CD4-positive, CD25-positive, alpha-beta regulatory T cell (primary cell): ENCODE data around the gene TMEM221. TPM values are rescaled to one million over a fixed set of nuclear protein-coding genes. Genes with fewer than 3 reads are reported as not detected.
"Not testable (repeated sequence)": the region's sequence is repeated elsewhere in the genome, so short reads cannot be mapped to it uniquely, and the experiment has no call there.

Source experiments
- ATAC-seq, 2 donors: fragments of 150-1000 bp; cut with Tn5 transposase; one replicate each; pipeline ENCODE4 v1.10.0; 2021; ENCODE audit warnings: low read depth in 2 of 2, moderate number of reproducible peaks in 2 of 2, moderate library complexity in 1 of 2
- DNase-seq, 3 donors: peaks; one replicate each; pipeline versions ENCODE4 v3.0.0 to v3.0.0-alpha.2; 2012 to 2022; ENCODE audit warnings: mixed read lengths in 1 of 3
- H3K27ac ChIP-seq: one replicate; pipeline ENCODE4 v1.7.0; 2013; ENCODE audit warnings: mild to moderate bottlenecking, low read length; ENCODE audit not compliant: insufficient read depth, poor library complexity, severe bottlenecking
- H3K27me3 ChIP-seq: one replicate; pipeline ENCODE4 v1.7.0; 2013; ENCODE audit warnings: low read length; ENCODE audit not compliant: control insufficient read depth, insufficient read depth
- H3K36me3 ChIP-seq: one replicate; pipeline ENCODE4 v1.7.0; 2013; ENCODE audit warnings: mild to moderate bottlenecking, low read length, moderate library complexity; ENCODE audit not compliant: control insufficient read depth, insufficient read depth
- H3K4me1 ChIP-seq: 2 replicates; pipeline ENCODE4 v1.7.0; 2013; ENCODE audit warnings: mild to moderate bottlenecking, low read length; ENCODE audit not compliant: insufficient read depth, control insufficient read depth, poor library complexity, severe bottlenecking
- H3K4me3 ChIP-seq: one replicate; pipeline ENCODE4 v1.7.0; 2013; ENCODE audit warnings: low read depth, mild to moderate bottlenecking, low read length, moderate library complexity
- H3K9me3 ChIP-seq, 2 experiments: 1 replicate in 1 of 2; 2 replicates in 1 of 2; pipeline ENCODE4 v1.7.0; 2013; ENCODE audit warnings: low read length in 2 of 2, mild to moderate bottlenecking in 1 of 2, moderate library complexity in 1 of 2; ENCODE audit not compliant: control insufficient read depth in 2 of 2
- H3K27ac Mint-ChIP-seq, 3 donors: one replicate each; pipeline ENCODE4 v1.8.0; 2020 to 2022; ENCODE audit warnings: mild to moderate bottlenecking in 3 of 3, mixed read lengths in 3 of 3, moderate library complexity in 2 of 3
- H3K27me3 Mint-ChIP-seq: one replicate; pipeline ENCODE4 v1.8.0; 2022; ENCODE audit warnings: mild to moderate bottlenecking, mixed read lengths
- H3K36me3 Mint-ChIP-seq: one replicate; pipeline ENCODE4 v1.8.0; 2020; ENCODE audit warnings: mixed read lengths
- H3K4me1 Mint-ChIP-seq, 4 donors: one replicate each; pipeline ENCODE4 v1.8.0; 2020 to 2022; ENCODE audit warnings: mixed read lengths in 4 of 4, mild to moderate bottlenecking in 1 of 4
- H3K4me3 Mint-ChIP-seq, 4 donors: one replicate each; pipeline ENCODE4 v1.8.0; 2020 to 2022; ENCODE audit warnings: mild to moderate bottlenecking in 4 of 4, mixed read lengths in 4 of 4, moderate library complexity in 3 of 4
- H3K9me3 Mint-ChIP-seq, 7 donors: one replicate each; pipeline ENCODE4 v1.8.0; 2020 to 2022; ENCODE audit warnings: mixed read lengths in 7 of 7, mild to moderate bottlenecking in 3 of 7, moderate library complexity in 2 of 7
- polyA plus RNA-seq, 4 donors: library from polyadenylated mRNA; unstranded; fragments of 300-500 nt; fragmentation: Illumina TruSeq; gene quantifications; one replicate each; pipeline ENCODE4 v1.2.3, GENCODE V29; 2021
- total RNA-seq: library from RNA; stranded (reverse); gene quantifications from one replicate; pipeline ENCODE4 v1.2.3, GENCODE V29; 2022

The TMEM221 gene
- total and polyA plus RNA-seq, 5 donors from 2014 or later: 0.16 TPM; not detected in 4

DNA sequence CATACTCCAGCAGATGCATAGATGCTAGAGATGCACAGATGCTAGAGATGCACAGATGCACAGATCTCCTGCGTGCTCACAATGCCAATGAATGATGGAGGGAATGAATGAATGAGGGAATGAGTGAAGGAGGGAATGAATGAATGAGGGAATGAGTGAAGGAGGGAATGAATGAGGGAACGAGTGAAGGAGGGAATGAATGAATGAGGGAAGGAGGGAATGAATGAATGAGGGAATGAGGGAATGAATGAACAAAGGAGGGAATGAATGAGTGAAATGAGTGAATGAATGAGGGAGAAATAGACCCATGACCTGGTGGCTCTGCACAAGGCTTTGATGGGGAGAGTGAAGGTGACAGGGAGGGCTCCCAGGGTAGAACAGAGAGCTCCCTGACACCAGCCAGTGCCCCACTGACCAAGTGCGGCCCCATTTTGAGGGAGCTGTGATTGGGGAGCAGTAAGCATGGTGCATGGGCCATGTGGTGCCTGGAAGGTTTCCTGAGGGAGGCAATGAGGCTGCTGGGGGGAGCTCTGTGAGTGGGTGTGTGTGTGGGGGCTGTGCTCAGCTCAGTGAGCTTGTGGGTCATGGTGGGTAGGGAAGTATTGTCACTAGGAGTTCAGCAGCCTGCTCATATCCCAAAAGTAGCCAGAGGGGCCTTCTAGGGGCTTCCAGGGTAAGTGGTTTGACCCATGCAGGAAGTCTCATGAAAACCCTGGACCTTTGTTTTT, 34.6 kb upstream of the TMEM221 start:
- H3K27ac ChIP-seq: no peak overlapping the region
- no peaks in the 10 kb centered on the region for H3K36me3 Mint-ChIP-seq
- peaks cover 3% of the 10 kb centered on the region for H3K4me1 ChIP-seq
- peak overlapping the region in 1 of 3 donors; percentile 38 for H3K27ac Mint-ChIP-seq
- DNase-seq: no peak
- ATAC-seq: no peak
- no peaks in the 10 kb centered on the region for H3K36me3 ChIP-seq
- no peaks in the 10 kb centered on the region for H3K9me3 ChIP-seq
- H3K4me3 Mint-ChIP-seq: no peak overlapping the region
- peaks cover 0 to 4% (median 1%) of the 10 kb centered on the region in 4 donors for H3K4me1 Mint-ChIP-seq
- no peaks in the 10 kb centered on the region for H3K27me3 ChIP-seq
- H3K9me3 Mint-ChIP-seq: peaks cover 0 to 2% (median 0%) of the 10 kb centered on the region in 7 donors
- no peak overlapping the region for H3K4me3 ChIP-seq
- no peaks in the 10 kb centered on the region for H3K27me3 Mint-ChIP-seq

- H3K9me3 Mint-ChIP-seq: peaks cover 0 to 2% (median 0%) of the 10 kb centered on the region in 7 donors
- H3K36me3 ChIP-seq: no peaks in the 10 kb centered on the region
- no peaks in the 10 kb centered on the region for H3K36me3 Mint-ChIP-seq
- no peaks in the 10 kb centered on the region for H3K27me3 ChIP-seq
- H3K27ac ChIP-seq: no peak overlapping the region
- ATAC-seq (no peak), DNase-seq (no peak)
- no peak overlapping the region for H3K27ac Mint-ChIP-seq
- no peaks in the 10 kb centered on the region for H3K4me1 ChIP-seq
- H3K4me3 ChIP-seq: no peak overlapping the region
- H3K27me3 Mint-ChIP-seq: no peaks in the 10 kb centered on the region
- H3K4me3 Mint-ChIP-seq: no peak overlapping the region
- no peaks in the 10 kb centered on the region for H3K9me3 ChIP-seq
- H3K4me1 Mint-ChIP-seq: peaks cover 0 to 4% (median 0%) of the 10 kb centered on the region in 4 donors
These were observed 33.5 kb upstream of the TMEM221 start for GRCh38 chr19:17481986-17482385.

DNA sequence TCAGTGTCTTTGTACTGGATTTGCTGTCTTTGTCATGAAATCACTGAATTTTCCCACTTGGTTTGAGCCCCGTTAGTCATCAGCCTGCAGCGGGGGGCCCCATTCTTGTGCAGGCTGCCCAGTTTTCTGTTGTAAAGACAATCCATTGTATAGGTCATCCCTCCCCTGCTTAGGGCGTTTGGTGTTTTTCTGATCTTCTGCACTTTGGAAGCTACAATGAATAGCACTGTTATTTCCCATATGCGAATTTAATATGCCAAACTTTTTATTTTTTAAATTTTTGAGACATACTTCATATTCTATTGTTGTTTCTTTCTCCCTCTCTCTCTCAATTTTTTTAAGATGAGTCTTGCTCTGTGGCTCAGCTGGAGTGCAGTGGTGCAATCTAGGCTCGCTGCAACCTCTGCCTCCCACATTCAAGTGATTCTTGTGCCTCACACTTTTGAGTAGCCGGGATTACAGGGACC, 30.9 kb upstream of the TMEM221 start:
- H3K9me3 Mint-ChIP-seq: peaks cover 0 to 2% (median 0%) of the 10 kb centered on the region in 7 donors
- no peak overlapping the region for H3K27ac Mint-ChIP-seq

GRCh38 chr19:17475541-17476115, 27.2 kb upstream of the TMEM221 start:
- Mint-ChIP-seq H3K36me3 (no peaks in the 10 kb centered on the region), H3K9me3 (no peaks in the 10 kb centered on the region), H3K4me3 (no peak overlapping the region), H3K4me1 (peaks cover 2 to 11% (median 7%) of the 10 kb centered on the region in 4 donors), H3K27ac (no peak overlapping the region), H3K27me3 (no peaks in the 10 kb centered on the region)
- Histone ChIP-seq H3K27ac (no peak overlapping the region), H3K9me3 (no peaks in the 10 kb centered on the region), H3K36me3 (no peaks in the 10 kb centered on the region), H3K27me3 (no peaks in the 10 kb centered on the region), H3K4me1 (peaks cover 8% of the 10 kb centered on the region), H3K4me3 (no peak overlapping the region)
- ATAC-seq: no peak
- DNase-seq: no peak

More for the DNA sequence above, 30.9 kb upstream of the TMEM221 start:
- no peak overlapping the region for H3K4me3 Mint-ChIP-seq
- Histone ChIP-seq H3K36me3 (no peaks in the 10 kb centered on the region), H3K27ac (no peak overlapping the region), H3K4me3 (no peak overlapping the region), H3K9me3 (no peaks in the 10 kb centered on the region), H3K27me3 (no peaks in the 10 kb centered on the region), H3K4me1 (no peaks in the 10 kb centered on the region)
- ATAC-seq (no peak), DNase-seq (no peak)
- peaks cover 0 to 4% (median 0%) of the 10 kb centered on the region in 4 donors for H3K4me1 Mint-ChIP-seq
- H3K27me3 Mint-ChIP-seq: no peaks in the 10 kb centered on the region
- H3K36me3 Mint-ChIP-seq: no peaks in the 10 kb centered on the region

DNA sequence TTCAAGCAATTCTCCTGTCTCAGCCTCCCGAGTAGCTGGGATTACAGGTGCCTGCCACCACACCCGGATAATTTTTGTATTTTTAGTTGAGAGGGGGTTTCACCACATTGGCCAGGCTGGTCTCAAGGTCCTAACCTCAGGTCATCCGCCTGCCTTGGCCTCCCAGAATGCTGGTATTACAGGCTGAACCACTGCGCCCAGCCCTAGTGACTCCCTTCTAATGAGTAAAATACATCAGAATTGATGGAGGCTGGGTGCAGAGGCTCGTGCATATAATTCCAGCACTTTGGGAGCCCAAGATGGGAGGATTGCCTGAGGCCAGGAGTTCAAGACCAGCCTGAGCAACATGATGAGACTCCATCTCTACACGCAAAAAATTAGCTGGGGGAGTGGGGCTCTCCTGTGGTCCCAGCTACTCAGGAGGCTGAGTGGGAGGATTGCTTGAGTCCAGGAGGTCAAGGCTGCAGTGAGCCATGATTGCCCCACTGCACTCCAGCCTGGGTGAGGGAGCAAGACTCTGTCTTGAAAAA, 26.6 kb upstream of the TMEM221 start:
- not testable (repeated sequence) for H3K27me3 ChIP-seq, H3K36me3 ChIP-seq, ATAC-seq, H3K27me3 Mint-ChIP-seq, H3K9me3 Mint-ChIP-seq, H3K4me3 ChIP-seq, DNase-seq, H3K27ac Mint-ChIP-seq, H3K36me3 Mint-ChIP-seq, H3K27ac ChIP-seq, H3K9me3 ChIP-seq
- Mint-ChIP-seq H3K4me3 (peak overlapping the region in 1 of 4 donors; percentile 34), H3K4me1 (peaks cover 2 to 11% (median 8%) of the 10 kb centered on the region in 4 donors)
- peaks cover 10% of the 10 kb centered on the region for H3K4me1 ChIP-seq

DNA sequence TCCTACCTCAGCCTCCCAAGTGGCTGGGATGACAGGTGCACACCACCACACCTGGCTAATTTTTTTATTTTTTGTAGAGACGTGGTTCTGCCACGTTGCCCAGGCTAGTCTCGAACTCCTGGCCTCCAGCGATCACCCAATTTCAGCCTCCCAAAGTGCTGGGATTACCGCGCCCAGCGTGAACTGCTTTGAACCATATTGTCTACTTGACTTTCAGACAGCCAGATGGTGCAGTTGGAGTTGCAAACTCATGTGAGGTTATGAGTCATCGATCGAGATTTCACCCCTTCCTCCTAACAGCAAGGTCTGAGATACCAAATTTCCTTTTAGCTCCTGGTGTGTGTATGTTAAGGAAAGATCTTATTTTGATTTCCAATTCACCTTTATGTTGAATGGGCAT, 24.6 kb upstream of the TMEM221 start:
- Histone ChIP-seq H3K4me1 (peaks cover 23% of the 10 kb centered on the region), H3K4me3 (no peak overlapping the region), H3K27me3 (no peaks in the 10 kb centered on the region), H3K27ac (no peak overlapping the region), H3K36me3 (no peaks in the 10 kb centered on the region), H3K9me3 (no peaks in the 10 kb centered on the region)
- no peaks in the 10 kb centered on the region for H3K9me3 Mint-ChIP-seq
- no peaks in the 10 kb centered on the region for H3K36me3 Mint-ChIP-seq
- peak overlapping the region; percentile 3 to 44 (median 36) for H3K4me3 Mint-ChIP-seq
- H3K27me3 Mint-ChIP-seq: no peaks in the 10 kb centered on the region
- DNase-seq (peak in 1 of 3 donors; percentile 55), ATAC-seq (no peak)
- peaks cover 4 to 24% (median 14%) of the 10 kb centered on the region in 4 donors for H3K4me1 Mint-ChIP-seq
- H3K27ac Mint-ChIP-seq: peak overlapping the region in 1 of 3 donors; percentile 26

DNA sequence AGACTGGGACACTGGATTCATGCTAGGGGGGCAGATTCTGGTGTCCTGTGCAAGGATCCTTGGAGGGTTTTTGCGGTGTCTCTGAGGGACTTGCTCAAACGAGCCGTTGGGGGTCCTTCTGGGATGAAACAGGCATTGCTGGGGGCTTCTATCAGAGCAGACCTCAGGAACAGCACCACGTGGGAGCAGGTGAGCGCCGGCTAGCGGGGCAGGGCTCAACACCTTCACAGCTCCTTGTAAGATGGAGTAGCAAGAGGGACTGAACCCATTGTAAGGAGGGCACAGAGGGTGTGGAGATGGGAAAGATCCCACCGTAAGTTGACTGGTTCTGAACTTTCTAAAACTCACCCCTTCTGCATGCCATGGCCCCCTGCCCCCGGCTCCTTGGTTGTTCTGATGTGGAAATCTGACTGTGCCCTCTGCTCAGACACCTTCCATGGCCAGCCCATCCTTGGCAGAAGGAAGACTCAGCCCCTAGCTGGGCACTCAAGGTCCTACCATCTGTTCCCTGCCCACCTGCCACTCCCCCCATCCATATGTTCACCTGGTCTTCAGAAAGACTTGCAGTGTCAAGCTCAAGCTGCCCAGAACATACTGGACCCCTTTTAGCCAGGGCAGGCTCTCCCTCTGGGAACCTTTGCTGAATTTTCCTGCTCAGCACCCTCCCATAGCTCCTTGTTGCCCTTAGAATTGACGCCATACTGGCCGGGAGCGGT, 23.1 kb upstream of the TMEM221 start:
- Mint-ChIP-seq H3K4me3 (peak overlapping the region; percentile 80 to 97 (median 86)), H3K27ac (peak overlapping the region in 2 of 3 donors; percentile 88 to 90), H3K9me3 (no peaks in the 10 kb centered on the region), H3K4me1 (peaks cover 4 to 25% (median 14%) of the 10 kb centered on the region in 4 donors), H3K27me3 (no peaks in the 10 kb centered on the region), H3K36me3 (no peaks in the 10 kb centered on the region)
- no peaks in the 10 kb centered on the region for H3K27me3 ChIP-seq
- H3K9me3 ChIP-seq: no peaks in the 10 kb centered on the region
- no peak for DNase-seq
- ATAC-seq: no peak
- no peaks in the 10 kb centered on the region for H3K36me3 ChIP-seq
- H3K4me3 ChIP-seq: no peak overlapping the region
- no peak overlapping the region for H3K27ac ChIP-seq
- peaks cover 23% of the 10 kb centered on the region for H3K4me1 ChIP-seq
